RKO (cell line): ENCODE measurements around the gene DHX16.
A peak's percentile ranks its signal among the peaks of the same experiment; 100 is the strongest.

ENCODE experiments used
- DNase-seq: peaks from one replicate; pipeline ENCODE4 v3.0.0-alpha.2; 2016; ENCODE audit warnings: low spot score

Gene DHX16

DNA sequence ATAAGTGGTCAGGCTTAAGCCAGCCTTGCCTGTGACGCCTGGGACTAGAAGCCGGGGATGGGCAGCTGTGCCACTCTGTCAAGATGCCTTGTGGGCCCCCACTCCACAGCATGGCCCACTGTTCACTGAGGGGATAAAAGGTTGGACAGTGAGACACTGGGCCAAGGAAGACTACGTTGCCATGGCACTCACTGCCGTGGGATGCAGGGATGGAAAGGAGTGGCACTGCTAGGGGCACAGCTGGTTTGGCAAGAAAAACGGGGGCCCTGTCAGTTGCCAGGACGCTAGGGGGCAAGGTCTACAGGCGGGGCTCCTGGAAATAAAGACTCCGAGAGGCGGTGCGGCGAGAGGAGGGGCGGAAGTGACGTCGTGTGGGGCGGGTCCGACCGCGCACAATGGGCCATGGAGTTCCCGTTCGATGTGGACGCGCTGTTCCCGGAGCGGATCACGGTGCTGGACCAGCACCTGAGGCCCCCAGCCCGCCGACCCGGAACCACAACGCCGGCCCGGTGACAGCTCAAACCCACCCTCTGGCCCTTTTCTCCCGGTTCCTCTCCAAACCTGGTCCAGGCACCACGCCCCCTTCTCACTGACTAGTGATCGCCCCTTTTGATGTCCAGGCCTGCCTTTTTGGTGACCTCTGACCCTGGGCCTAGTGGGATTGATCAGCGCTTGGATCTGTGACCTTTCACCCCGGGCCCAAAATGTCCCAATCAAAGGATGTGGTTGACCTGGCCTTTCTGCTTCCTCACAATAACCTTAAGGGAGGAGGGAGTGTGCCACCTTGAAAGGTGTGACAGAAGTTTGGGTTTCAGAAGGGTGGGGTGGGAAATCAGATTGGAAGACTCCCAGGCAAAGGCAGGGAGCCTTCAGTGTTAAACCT, 46.1 kb downstream of the DHX16 start, which contains the start of gene ATAT1:
Gene ATAT1 (plus strand): TSS at position 391 of the 883 bp plus-strand sequence.
- DNase-seq = peak; percentile 66

DNA sequence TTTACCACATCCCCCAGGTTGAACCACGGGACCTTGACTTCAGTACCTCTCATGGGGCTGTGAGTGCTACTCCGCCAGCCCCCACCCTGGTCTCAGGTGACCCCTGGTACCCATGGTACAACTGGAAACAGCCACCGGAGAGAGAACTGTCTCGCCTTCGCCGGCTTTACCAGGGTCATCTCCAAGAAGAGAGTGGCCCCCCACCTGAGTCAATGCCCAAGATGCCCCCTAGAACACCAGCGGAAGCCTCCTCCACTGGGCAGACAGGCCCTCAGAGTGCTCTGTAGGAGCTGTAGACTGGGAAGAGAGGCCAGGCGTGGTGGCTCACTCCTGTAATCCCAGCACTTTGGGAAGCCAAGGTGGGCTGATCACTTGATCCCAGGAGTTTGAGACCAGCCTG, 47.3 kb downstream of the DHX16 start:
- no peak for DNase-seq

DNA sequence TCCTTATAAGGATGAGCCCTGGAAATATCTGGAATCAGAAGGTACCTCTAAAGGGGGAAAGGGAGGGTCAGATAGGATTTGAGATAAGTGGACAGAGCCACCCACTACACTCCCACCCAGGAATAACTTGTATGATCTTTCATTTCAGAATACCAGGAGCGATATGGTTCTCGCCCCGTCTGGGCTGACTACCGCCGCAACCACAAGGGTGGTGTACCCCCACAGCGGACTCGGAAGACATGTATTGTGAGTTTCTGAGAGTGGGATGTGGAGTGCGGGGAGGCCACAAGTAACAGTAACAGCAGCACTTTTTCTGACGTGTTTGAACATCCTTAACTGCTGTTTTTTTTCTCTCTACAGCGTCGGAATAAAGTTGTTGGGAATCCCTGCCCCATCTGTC, 53.2 kb downstream of the DHX16 start:
- no peak for DNase-seq

DNA sequence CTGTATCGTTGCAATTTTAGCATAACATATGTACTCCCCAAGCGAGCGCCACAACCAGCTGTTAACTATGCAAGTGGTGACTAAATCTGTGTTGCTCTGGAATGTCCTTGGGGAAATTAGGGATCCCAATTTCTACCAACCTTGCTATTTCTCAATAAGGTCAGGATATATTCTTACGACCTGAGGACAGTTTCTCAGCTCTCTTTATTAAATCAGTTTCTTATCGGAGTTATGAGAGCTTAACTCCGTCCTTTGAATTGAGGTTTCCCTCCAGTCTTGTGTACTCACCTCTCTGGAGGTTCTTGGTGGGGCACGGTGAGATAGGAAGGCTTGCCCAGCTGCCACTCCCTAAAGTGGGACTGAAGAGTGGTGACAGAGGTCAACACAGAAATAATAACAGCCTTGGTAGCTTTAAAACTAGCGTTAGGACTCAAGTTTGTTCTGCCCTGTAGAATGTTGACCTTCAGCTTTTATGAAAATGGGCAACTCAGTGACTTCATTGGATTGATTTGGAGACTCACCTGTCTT, 54.5 kb downstream of the DHX16 start:
- peak; percentile 58 for DNase-seq

DNA sequence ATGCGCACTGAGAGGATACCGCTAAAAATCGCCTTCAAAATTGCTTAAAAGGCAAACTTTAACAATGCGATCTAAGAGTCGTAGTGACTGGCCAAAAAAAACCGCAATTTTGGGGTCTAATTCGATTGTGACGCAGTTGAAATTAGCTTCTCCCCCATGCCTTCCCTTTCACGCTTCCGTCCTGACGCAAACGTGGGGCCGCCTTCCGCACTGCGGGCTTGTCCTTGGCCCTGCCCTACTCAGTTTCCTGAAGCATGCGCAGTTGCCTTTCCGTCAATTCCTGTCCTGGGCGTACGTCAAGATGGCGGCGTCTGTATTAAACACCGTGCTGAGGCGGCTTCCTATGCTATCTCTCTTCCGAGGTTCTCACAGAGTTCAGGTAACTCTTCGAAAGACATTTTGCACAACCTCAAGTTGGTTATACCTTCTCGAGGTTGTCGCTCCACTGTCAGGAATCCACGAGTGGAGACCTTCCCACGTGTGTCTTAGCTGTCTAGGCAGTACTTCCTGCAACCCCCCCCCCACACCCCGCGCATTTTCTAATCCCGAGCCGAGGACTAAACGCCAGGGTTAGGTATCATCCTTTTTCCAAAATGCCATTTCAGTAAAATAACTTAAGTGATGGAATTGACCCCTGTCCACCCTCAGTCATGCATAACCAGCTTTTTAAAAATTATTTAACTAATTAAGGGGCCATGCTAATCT, 55.1 kb downstream of the DHX16 start, which contains the start of gene MRPS18B:
Gene MRPS18B (plus strand): TSS at position 276 of the 705 bp plus-strand sequence. CDS start 26 bp downstream, at position 302.
- DNase-seq = peak; percentile 97

DNA sequence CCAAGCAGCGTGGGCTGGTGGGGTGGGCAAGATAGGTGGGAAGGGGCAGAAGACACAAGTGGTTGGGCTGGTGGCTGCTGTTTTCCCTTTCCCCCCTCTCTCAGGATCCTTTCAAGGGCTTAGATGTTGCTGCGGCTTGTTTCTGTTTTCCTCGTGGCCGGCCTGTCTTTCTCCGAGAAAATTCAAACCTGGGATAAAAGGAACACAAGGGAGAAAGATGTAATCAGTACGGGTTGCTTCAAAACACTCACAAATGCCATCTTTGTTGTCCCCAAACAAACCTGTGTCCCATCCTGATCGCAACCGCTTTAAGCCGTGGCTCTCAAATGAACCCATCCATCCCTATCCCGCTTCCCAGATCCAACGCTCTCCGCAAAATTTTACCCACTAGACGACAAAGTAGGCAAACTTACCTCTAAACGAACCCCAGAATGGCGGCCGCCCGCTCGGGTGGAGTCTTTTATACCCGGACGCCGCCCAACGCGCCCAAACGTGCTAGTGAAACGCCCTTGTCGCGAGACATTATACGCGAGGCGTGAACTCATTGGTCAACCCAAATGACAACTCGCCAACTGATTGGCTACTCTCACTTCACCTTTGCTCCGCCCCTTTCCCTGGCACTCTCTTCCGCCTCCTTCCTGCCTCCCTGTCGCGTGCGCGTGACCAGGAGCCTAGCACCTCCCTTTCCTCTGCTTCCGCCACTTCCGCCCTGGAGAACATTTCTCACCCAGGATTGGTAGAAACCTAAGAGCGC, 55.8 kb downstream of the DHX16 start, which contains the start of gene PPP1R10:
Gene PPP1R10 (minus strand): TSS at position 433 of the 754 bp plus-strand sequence. CDS start 7,299 bp downstream, outside the sequence.
- DNase-seq = peak; percentile 100

DNA sequence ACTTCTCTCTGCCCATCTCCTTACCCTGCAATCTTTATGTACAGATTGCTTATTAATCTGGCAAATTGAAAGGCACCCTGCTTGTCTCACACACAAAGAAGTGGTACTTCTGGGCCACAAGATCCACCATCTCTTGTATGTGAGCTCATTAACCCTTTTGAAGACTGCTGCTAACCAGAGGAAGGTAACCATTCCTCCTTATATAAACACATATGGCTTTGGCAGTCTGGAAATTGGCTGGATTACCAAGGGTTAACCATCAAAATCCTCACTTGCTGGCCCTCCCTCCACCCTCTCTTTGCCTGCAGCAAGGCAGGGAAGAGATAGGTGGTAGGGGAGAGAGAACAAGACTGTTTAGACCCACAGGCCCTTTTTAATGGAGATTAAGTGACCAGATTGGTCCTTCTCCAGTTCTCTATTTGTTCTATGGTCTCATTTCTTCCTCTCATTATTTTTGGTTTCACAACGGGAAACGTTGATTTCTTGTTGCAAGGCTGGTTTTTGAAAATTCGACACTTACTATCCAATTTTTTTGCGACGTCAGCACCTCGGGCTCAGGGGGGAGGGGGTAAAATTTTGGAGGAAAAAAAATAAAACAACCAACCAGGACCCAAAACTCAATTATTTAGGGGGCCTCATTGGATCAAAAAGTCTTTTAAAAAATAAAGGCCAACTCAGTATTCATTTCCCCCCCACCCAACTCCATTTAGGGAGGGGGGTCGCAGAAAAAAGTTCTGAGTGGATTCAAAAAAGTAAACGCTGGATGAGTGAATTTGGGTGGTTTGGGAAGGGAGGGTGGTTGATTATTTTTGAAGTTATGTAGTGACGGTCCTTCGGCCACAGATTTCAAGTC, 56.6 kb downstream of the DHX16 start:
- DNase-seq = peak; percentile 78

DNA sequence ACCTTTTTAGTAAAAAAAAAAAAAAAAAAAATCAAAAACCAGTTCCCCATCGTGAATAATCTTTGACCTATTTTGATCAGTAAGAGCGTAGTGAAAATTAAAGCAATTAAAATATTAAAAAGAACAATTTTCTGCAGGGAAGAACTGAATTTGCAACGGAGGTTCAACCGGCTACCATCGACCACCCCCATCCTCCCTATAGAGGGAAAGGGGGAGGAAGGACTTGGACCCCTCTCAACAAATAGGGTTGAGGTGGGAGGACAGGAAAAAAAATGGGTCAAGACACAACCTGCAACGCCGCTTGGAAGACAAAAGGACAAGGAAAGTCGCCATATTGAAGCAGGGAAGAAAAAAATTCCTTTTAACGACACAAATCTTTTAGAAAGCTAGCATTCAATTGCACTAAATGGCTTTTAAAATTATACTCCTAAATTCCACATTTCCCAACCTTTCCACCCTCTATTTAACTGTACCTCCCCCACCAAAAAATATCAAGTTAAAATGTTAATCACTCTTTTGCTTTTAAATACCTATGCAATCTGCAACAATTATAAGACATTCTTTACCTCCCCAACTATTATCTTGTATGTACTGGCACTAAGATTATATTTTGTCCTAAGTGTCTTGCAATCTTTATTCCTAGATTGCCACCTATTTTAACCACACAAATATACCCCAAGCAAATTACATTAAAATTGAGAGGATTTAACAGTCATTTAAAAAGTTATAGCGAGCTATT, 57.4 kb downstream of the DHX16 start:
- DNase-seq = peak; percentile 86

DNA sequence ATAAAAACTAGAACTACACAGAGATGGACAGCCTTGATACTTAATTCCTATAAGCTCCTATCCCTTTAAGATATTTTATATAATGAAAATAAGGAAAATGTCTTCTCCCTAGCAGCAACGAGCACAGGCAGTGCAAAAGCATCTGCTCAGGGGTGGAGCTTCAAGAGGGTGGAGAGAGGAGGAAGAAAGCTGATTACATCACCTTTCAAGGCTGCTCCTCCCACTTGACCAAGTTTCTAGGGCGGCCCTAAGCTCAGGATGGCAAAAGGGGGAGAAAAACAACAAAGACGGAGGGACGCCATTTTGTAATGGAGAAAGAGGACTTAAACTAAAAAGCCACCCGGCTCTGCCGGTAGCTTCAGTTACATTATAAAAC, 58.0 kb downstream of the DHX16 start:
- DNase-seq = peak; percentile 97

DNA sequence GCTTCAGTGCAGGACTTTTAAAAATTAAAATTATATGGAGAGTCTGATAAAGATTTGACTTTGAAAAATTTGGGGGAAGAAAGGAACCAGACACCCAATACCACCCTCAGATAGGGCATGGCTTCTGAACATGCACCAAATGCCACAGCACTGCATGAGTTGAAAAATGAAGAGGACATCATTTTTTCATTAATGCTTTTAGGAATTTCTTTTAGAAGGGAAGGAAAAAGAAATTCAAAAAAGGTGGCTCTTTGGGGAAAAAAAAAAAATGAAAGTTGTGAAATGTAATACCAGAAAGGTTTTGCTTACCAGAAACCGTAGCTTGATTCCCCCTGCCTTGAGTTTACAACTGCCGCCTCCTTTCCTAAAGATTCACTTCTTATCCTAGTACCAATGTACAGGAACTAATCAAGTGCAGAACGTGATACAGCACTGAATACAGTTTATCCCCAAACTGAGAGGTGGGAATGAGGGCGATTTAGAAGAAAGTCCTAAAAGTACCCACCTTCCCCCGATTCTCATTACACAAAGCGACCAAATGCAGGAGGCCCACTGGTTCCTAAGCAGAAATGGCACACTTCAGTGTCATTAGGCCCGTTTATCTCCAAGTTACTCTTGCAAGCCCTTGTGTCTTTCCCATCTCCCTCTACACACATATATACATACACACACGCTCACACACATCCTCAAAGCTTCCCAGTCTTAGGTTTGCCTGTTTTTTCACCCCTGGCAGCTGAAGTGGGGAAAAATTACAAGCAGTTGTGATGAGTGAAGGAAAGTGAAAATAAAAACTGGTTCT, 58.6 kb downstream of the DHX16 start:
- no peak for DNase-seq

DNA sequence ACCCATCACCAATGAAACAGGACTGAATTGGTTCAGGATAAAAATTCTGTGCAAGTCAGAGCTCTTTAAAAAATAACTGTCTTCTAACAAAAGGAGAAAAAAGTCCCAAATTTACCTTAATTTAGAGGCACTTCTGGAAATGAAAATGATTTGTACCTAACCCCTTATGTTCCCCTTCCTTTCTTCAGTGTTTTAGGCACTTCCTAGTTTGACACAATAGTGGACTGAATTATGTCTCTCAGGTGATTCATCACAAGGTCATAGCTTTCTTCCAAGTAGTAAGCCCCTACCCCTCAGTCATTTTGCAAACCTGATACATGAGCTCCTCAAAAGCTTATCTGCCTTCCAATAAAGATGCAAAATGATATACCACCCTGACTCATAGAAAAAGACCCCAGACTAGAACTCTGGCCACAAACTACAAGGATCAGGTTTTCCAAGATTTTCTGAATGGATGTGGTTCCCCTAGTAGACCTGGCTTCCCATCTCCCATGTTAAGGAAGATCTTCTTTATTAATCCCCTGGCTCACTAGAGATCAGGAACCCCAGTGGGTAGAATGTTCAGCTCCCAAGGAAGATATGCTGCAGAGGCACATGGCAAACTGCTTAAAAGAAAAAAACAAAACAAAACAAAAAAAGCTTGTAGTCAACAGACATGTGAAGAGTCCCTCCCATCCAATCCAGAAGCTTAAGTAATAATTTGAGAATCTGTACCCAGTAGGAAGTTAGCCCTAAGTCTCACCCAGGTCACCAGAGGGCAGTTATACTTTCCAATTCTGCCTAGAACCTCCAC, 59.4 kb downstream of the DHX16 start:
- DNase-seq = peak; percentile 82

DNA sequence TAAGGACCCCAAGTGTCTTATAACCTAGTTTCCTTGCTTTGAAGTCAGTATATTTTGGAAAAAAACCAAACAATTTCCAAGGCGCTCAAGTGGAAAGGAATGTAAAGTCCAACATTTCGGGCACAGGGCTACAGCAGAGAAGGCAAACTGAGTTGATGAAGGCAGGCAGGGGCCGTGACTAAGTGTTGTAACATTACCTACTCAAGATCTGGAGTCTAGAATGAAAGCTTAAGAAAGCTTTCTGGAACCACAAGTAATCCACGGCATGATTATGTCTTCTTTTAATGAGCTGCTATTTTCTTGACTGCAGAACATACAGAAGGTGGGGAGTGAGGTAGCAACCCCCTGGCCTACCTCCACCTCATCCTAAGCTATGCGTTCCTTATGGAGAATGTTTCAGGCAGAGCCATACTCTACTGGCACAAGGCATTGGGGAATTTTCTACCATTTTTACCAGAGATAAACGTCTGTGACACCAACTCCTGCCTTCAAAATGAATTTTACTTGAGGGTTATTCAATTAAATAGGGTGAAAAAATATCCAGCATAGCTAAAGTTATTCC, 60.0 kb downstream of the DHX16 start:
- DNase-seq = no peak

DNA sequence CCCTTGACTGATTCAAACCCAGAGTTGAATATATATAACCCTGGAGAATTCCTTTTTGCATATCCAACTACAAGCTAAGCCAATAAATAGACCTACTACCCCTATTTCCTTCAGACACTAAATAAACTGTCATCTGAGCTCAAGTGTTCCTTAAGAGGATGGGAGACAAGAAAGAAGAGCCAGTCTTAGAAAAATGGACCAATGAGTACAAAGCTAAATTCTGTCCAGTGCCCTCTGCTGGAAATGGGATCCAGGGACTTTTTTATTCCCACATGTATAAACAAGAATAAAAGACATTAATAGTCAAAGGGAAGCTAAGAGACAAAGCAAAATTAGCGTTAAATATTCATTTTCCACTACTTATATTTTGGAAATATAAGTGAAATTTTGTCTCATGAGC, 60.6 kb downstream of the DHX16 start:
- DNase-seq = peak; percentile 48

DNA sequence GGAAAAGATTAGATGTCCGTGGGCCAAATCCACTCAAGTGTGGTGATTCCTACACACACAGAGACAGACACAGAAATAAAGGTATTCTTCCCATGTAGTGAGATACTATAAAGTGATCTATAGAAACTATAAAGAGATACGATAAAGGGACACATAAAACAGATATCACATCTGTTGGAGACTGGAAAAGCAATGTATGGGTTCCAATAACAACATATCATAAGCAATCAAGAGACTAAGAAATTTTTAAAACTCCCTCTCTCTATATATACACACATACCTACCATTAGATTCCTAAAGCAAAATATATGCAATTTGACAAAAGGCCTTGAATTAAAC, 61.0 kb downstream of the DHX16 start:
- no peak for DNase-seq

DNA sequence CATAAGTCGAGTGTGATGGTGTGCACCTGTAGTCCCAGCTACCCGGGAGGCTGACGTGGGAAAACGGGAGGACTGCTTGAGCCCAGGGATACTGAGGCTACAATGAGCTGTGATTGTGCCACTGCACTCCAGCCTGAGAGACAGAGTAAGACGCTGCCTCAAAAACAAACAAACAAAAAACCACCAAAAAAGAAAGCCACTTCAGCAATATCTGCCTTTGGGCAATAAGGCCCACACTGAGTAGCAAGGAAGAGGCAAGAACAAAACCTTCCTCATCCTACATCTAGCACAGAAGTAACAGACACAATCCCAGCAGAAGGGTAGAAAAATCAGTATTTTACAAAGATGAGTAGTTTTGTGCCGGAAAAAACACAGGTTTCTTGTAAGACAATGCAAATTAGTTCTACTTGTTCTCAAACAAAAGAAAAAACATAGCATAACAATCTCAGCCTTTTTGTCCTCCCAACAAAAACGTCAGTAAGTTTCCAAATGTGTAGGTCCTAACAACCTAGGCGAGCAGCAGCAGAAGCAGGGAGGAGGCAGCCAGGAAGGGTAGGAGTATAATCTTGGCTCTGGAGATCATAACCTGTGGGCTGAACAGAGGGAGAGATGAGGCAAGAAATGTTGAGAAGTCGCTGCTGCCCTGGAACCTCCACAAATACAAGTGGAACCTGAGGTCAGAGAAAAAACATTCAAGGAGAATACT, 61.5 kb downstream of the DHX16 start:
- DNase-seq = no peak

DNA sequence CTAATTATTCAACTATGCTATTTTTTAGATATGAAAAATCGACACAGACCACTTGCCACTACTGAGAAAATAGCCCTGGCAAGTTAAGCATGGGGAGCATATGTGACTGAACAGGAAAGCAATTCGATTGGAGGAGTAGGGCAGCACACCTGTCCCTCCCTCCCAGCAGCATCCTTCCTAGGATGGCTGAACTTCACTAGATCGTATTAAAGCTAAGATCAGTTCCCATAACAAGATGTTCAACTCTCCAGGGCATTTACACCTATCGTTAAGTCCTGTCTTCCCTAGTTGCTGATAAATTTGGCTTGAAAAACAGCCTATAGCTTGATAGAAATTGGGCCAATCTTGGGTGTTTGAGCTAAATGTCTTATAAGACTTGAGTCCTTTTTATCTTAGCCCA, 62.7 kb downstream of the DHX16 start:
- DNase-seq = no peak

DNA sequence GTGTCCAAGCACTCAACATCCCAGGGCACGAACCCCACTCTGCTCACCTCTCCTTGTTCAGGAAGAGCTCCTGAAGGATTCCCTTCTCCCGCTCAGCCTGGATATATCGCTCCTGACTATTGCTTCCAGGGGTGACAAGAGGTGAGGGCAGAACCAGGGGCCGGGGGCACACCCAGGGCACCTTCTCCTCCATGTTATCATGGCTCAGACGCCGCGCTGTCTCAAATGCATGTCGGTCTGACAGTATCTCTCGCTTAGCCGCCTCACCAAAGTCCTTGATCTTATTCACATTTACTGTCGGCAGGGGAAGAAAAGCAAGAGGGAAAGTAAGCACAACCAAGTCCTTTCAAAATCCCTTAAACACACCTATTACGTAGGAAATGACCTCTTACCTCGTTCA, 68.8 kb downstream of the DHX16 start:
- DNase-seq = no peak
